ENCODE data around the gene BMP6.

DNA sequence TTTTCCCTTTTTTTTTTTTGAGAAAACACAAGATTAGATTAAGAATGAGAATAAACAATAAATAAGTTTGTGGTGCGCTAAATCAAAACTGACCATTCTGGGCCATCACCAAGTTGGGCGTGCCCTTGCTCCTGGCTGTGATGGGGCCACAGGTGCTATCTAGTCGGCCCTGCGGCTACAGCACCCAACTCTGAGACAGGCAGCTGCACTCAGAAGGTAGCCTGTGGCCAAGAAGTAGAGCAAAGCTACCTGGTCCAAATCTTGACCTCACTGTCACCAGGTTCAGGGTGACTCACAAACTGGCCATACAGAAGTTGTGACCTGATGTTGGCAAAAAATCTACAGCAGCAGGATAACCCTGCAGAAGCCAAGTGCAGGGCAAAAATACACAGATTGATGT, 181.3 kb downstream of the BMP6 start:
- TF ChIP-seq, protein P1, sequence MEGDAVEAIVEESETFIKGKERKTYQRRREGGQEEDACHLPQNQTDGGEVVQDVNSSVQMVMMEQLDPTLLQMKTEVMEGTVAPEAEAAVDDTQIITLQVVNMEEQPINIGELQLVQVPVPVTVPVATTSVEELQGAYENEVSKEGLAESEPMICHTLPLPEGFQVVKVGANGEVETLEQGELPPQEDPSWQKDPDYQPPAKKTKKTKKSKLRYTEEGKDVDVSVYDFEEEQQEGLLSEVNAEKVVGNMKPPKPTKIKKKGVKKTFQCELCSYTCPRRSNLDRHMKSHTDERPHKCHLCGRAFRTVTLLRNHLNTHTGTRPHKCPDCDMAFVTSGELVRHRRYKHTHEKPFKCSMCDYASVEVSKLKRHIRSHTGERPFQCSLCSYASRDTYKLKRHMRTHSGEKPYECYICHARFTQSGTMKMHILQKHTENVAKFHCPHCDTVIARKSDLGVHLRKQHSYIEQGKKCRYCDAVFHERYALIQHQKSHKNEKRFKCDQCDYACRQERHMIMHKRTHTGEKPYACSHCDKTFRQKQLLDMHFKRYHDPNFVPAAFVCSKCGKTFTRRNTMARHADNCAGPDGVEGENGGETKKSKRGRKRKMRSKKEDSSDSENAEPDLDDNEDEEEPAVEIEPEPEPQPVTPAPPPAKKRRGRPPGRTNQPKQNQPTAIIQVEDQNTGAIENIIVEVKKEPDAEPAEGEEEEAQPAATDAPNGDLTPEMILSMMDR (IDR thresholded peaks at IDR 0.05) = no peak
- TF ChIP-seq EP300 (IDR thresholded peaks at IDR 0.05) = no peak

All from ovary (tissue), 3 donors.